ENCODE data around the gene DNAJA1.

GRCh38 chr9:33032865-33033264, 7.8 kb downstream of the DNAJA1 start:
- TF ChIP-seq CTCF (IDR thresholded peaks at IDR 0.05), result no peak
- TF ChIP-seq POLR2AphosphoS5 (IDR thresholded peaks at IDR 0.05), result no peak
- no peak for TF ChIP-seq POLR2A (IDR thresholded peaks at IDR 0.05)

All from transverse colon (tissue), 4 donors.